GM23248 (cell line): ENCODE results near the gene ADAM15.

Experiments
- EZH2 ChIP-seq: fragments of 200-600 bp; sonication (generic); IDR thresholded peaks from 2 replicates; pipeline ENCODE4 v1.6.1; 2018; ENCODE audit warnings: antibody characterized with exemption, mild to moderate bottlenecking; ENCODE audit not compliant: insufficient read depth, poor library complexity, severe bottlenecking
- EZH2phosphoT487 ChIP-seq: fragments of 200-600 bp; sonication (generic); IDR thresholded peaks from 2 replicates; pipeline ENCODE4 v1.6.1; 2018; ENCODE audit warnings: antibody characterized with exemption, moderate library complexity, mild to moderate bottlenecking, low read depth; ENCODE audit not compliant: insufficient read depth

- TF ChIP-seq EZH2 = no peak
- TF ChIP-seq EZH2phosphoT487 = no peak
Observed at GRCh38 chr1:155030899-155031298, 20.2 kb upstream of the ADAM15 start.
